H1 (cell line): ENCODE measurements around the gene SNED1.

ENCODE experiments used
- BACH1 ChIP-seq: IDR thresholded peaks from 2 replicates; pipeline ENCODE4 v1.6.1; 2012; ENCODE audit warnings: low read length, improper control_type of control experiment
- CTCF ChIP-seq, 3 experiments: IDR thresholded peaks; 1 replicate in 2 of 3; 2 replicates in 1 of 3; pipeline versions ENCODE4 v1.5.1 to v1.6.1; 2011; ENCODE audit warnings: low read length in 3 of 3, mild to moderate bottlenecking in 3 of 3, inconsistent platforms in 2 of 3, low read depth in 1 of 3, moderate library complexity in 1 of 3; ENCODE audit not compliant: insufficient read depth in 1 of 3; ENCODE audit errors: control extremely low read depth in 1 of 3
- JUN ChIP-seq: IDR thresholded peaks from 2 replicates; pipeline ENCODE4 v1.6.1; 2011; ENCODE audit warnings: low read depth, mild to moderate bottlenecking, improper control_type of control experiment, low read length
- KDM1A ChIP-seq: fragments of 200-600, 300-600 bp; sonication (generic); IDR thresholded peaks from 2 replicates; pipeline ENCODE4 v1.7.1; 2016; ENCODE audit warnings: mild to moderate bottlenecking, low read length, borderline replicate concordance
- MAFK ChIP-seq: IDR thresholded peaks from 2 replicates; pipeline ENCODE4 v1.6.1; 2012; ENCODE audit warnings: low read depth, mild to moderate bottlenecking, improper control_type of control experiment, low read length
- MAX ChIP-seq: IDR thresholded peaks from 2 replicates; pipeline ENCODE4 v1.6.1; 2012; ENCODE audit warnings: inconsistent platforms
- POLR2A ChIP-seq, 2 experiments: IDR thresholded peaks; 1 replicate in 1 of 2; 2 replicates in 1 of 2; pipeline ENCODE4 v1.6.1; 2011; ENCODE audit warnings: low read depth in 2 of 2, low read length in 2 of 2, mild to moderate bottlenecking in 2 of 2; ENCODE audit errors: control extremely low read depth in 1 of 2
- SP1 ChIP-seq: IDR thresholded peaks from 2 replicates; pipeline ENCODE4 v1.6.1; 2011; ENCODE audit warnings: low read depth, low read length
- SP4 ChIP-seq: IDR thresholded peaks from 2 replicates; pipeline ENCODE4 v1.6.1; 2012; ENCODE audit warnings: low read length, inconsistent platforms
- YY1 ChIP-seq: IDR thresholded peaks from 2 replicates; pipeline ENCODE4 v1.6.1; 2011; ENCODE audit warnings: low read depth, mild to moderate bottlenecking, low read length

GRCh38 chr2:241128266-241128665 lies 129.8 kb downstream of the SNED1 start:
- TF ChIP-seq MAFK, result no peak
- no peak for TF ChIP-seq MAX
- no peak for TF ChIP-seq CTCF (IDR thresholded peaks at IDR 0.05; ENCODE audit: control extremely low read depth in 1 of 3, insufficient read depth in 1 of 3, low read depth in 1 of 3, low read length in 3 of 3)
- TF ChIP-seq POLR2A (IDR thresholded peaks at IDR 0.05; ENCODE audit: control extremely low read depth in 1 of 2, low read depth in 2 of 2, low read length in 2 of 2), result no peak
- no peak for TF ChIP-seq SP4
- no peak for TF ChIP-seq BACH1
- TF ChIP-seq KDM1A, result no peak
- no peak for TF ChIP-seq JUN
- no peak for TF ChIP-seq YY1
- no peak for TF ChIP-seq SP1
